OCI-M2 (cell line): ENCODE data around the gene PPP2R2C.

ENCODE experiments used
- DNase-seq: peaks from one replicate; lab custom pipeline; 2025; ENCODE audit not compliant: unreplicated experiment; lab: John Stamatoyannopoulos, UW

PPP2R2C gene

GRCh38 chr4:6449746-6450369 is 22.6 kb downstream of the PPP2R2C start:
- DNase-seq = no peak

- no peak for DNase-seq
Measured at GRCh38 chr4:6449335-6449734, 23.1 kb downstream of the PPP2R2C start.

DNA sequence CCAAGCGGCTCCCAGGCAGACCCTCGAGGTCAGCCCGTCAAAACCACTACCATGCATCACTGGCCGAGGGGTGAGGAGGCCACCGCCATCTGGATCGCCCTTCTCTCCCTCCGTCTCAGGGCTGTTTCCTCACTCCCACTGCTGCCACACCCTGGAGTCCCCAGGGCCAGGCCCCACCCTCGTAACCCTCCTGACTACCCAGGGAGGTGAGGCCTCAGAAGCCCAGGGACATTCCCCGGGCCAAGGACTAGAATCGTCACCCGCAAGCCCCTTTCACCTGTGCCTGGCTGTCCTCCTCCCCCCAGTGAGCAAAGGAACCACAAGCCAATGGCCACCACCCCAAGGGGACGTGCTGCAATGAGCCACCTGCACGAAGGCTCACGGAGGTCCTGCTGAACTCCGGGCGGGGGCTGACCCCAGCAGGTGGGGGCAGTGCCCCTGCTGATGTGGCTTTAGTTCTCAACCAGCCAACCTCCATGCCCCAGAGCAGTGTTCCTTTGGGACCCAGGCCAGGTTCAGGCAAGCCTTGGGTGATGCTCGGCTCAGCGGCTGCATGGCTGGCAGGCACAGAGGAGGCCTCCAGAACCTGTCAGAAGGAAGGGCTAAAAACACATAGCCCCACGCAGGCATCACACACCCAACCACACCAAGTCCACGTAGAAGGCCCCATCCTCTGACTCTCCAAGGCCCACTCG is 23.8 kb downstream of the PPP2R2C start:
- DNase-seq = no peak

DNA sequence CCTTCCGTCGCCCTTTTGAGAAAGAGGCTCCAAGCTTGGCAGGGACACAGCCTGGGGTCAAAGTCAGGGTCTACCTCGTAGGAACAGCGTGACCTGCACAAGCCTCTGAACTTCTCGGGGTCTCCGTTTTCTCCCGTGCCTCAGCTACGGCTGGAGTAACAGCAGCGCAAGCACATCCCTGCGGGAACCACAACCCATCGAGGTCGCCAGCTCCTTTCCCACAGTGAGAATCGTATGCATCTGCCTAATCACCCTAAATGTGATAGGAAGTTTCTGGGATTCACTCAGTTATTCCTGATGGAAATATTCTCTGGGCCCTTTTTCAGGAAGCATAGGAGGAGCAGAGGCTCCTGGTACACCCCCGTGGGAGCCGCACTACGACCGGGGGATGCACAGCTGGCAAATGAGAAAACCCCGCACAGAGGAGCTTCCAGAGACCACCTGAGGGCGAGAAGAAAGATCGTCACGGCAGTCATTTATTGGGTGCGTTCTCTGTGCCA is 24.7 kb downstream of the PPP2R2C start:
- no peak for DNase-seq

- DNase-seq = no peak
Measured at GRCh38 chr4:6446538-6447451, 25.6 kb downstream of the PPP2R2C start.

DNA sequence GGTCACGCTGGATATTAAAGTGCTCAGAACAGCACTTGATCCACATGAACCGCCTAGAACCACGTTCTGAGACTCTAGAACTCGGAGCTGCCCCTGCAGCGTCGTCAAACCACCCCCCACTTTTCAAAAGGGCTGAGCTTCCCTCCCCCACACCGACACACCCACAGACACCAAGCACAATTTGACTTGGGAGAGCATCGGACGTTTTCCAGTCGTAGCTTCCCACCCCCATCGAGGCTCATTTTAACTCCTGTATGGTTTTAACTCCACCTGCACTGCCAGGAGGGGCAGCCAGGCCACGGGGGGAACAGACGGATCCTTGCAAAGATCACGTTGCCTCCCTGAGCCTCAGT is 26.3 kb downstream of the PPP2R2C start:
- no peak for DNase-seq

GRCh38 chr4:6445403-6446129 is 26.8 kb downstream of the PPP2R2C start:
- DNase-seq = no peak

GRCh38 chr4:6444582-6444981 is 27.8 kb downstream of the PPP2R2C start:
- DNase-seq = no peak

- DNase-seq = no peak
Measured at GRCh38 chr4:6443035-6444023, 29.1 kb downstream of the PPP2R2C start.

DNA sequence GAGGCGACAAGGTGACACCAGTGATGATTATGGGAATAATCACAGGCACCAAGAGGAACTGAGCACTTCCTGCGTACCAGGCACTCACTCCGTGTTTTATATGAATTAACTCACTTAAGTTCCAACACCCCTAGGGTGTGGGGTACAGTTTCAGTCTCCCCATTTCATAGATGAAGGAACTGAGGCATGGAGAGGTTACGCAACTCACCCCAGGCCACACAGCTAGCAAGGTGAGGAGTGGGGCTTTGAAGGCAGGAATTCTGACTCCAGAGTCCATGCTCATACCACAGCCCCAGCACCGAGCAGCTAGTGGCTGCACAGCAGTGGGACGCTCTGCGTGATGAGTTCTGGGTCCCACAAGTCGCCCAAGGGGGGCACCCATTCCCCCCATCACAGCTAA is 29.9 kb downstream of the PPP2R2C start:
- no peak for DNase-seq

DNA sequence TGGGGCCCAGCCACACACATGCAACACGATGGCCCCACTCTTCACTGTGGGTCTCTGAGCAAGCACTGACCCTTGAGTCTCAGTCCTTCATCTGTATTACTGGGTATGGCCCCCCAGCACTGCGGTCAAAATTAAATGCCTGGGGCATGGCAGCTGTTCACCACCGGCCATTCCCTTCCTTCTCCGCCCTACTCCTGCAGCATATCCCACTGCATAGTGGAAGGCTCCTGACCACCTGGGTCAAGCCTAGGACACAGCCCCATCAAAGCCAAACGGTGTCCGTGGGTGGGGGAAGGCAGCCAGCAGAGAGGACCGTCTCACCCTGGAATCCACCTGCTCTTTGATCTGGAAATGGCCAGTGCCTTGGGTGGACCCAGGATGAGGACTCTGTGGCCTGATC is 30.7 kb downstream of the PPP2R2C start:
- no peak for DNase-seq

DNA sequence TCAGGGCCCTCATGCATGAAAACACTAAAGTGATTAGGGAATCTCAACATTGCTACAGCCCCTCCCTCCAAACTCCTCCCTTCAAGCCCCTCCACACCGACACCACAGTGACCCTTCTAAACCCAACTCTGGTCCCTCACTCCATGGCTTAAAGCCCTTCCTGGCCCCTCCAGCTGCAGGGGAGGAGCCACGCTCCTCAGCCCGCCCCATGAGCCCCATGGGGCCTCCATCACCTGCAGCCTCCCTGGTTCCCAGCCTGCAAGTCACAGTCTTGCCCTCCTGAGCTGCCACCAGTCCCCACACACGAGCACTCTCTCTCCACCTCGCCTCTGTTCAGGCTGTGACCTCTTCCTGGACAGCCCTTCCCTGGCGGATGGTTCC is 31.2 kb downstream of the PPP2R2C start:
- DNase-seq = no peak

GRCh38 chr4:6440506-6441201 is 31.8 kb downstream of the PPP2R2C start:
- DNase-seq = no peak

- no peak for DNase-seq
Measured at GRCh38 chr4:6439120-6439762, 33.2 kb downstream of the PPP2R2C start.

GRCh38 chr4:6437826-6438238 is 34.6 kb downstream of the PPP2R2C start:
- DNase-seq = no peak

GRCh38 chr4:6435010-6435409 is 37.4 kb downstream of the PPP2R2C start:
- no peak for DNase-seq

- no peak for DNase-seq
Measured at GRCh38 chr4:6430927-6431326, 41.5 kb downstream of the PPP2R2C start.

- DNase-seq = no peak
Measured at GRCh38 chr4:6427439-6428090, 44.8 kb downstream of the PPP2R2C start.
